LHCN-M2 (cell line): ENCODE results near the gene TMEFF1. TPM values are rescaled to one million over a fixed set of nuclear protein-coding genes. Genes with fewer than 3 reads are reported as not detected.

Experiments used
- DNase-seq: peaks from one replicate; pipeline ENCODE4 v3.0.0-alpha.2; 2012; ENCODE audit warnings: low read depth
- total RNA-seq: library from RNA; depleted of rRNA; stranded (reverse); fragments of >200 nt; gene quantifications from 2 replicates; pipeline ENCODE4 v1.2.3, GENCODE V29; 2014

Gene TMEFF1
- total RNA-seq, 1 experiment from 2014 or later = 2.4 TPM

GRCh38 chr9:100573655-100574260 lies 100.8 kb downstream of the TMEFF1 start:
- no peak for DNase-seq

- DNase-seq = peak; percentile 74
Measured at GRCh38 chr9:100575006-100575405, 102.1 kb downstream of the TMEFF1 start.

GRCh38 chr9:100575765-100576386 lies 102.9 kb downstream of the TMEFF1 start:
- DNase-seq = peak; percentile 87

- peak; percentile 64 for DNase-seq
Measured at GRCh38 chr9:100577776-100578448, 105.0 kb downstream of the TMEFF1 start, which contains the start of gene CAVIN4. TSS of gene CAVIN4 (plus strand) at chr9:100578079. CDS start at chr9:100578144, 65 bp downstream.

- DNase-seq = no peak
Measured at GRCh38 chr9:100578610-100579009, 105.7 kb downstream of the TMEFF1 start.

GRCh38 chr9:100579665-100580064 lies 106.7 kb downstream of the TMEFF1 start:
- DNase-seq = peak; percentile 42

GRCh38 chr9:100580257-100580656 lies 107.3 kb downstream of the TMEFF1 start:
- DNase-seq = no peak

GRCh38 chr9:100581081-100581480 lies 108.1 kb downstream of the TMEFF1 start:
- no peak for DNase-seq

GRCh38 chr9:100581661-100582060 lies 108.7 kb downstream of the TMEFF1 start:
- peak; percentile 48 for DNase-seq

- DNase-seq = no peak
Measured at GRCh38 chr9:100583014-100583802, 110.3 kb downstream of the TMEFF1 start.

- DNase-seq = no peak
Measured at GRCh38 chr9:100584951-100585350, 112.0 kb downstream of the TMEFF1 start.

- no peak for DNase-seq
Measured at GRCh38 chr9:100586093-100586492, 113.1 kb downstream of the TMEFF1 start.

GRCh38 chr9:100587375-100587774 lies 114.4 kb downstream of the TMEFF1 start:
- DNase-seq = peak; percentile 86

GRCh38 chr9:100589582-100589981 lies 116.6 kb downstream of the TMEFF1 start:
- peak; percentile 38 for DNase-seq

GRCh38 chr9:100590481-100590880 lies 117.5 kb downstream of the TMEFF1 start:
- DNase-seq = peak; percentile 79

GRCh38 chr9:100591139-100591538 lies 118.2 kb downstream of the TMEFF1 start:
- no peak for DNase-seq

GRCh38 chr9:100591639-100592412 lies 118.9 kb downstream of the TMEFF1 start:
- DNase-seq = no peak

GRCh38 chr9:100595391-100596199 lies 122.6 kb downstream of the TMEFF1 start:
- peak; percentile 57 for DNase-seq

- no peak for DNase-seq
Measured at GRCh38 chr9:100597236-100597635, 124.3 kb downstream of the TMEFF1 start.

GRCh38 chr9:100598641-100599145 lies 125.7 kb downstream of the TMEFF1 start:
- peak; percentile 68 for DNase-seq
